AG10803 (cell line): ENCODE measurements around the gene PPP6R1.
A peak's percentile ranks its signal among the peaks of the same experiment; 100 is the strongest.

Experiments
- DNase-seq: peaks from one replicate; pipeline ENCODE4 v3.0.0; 2010; ENCODE audit warnings: low read depth
- H3K4me3 ChIP-seq: 2 replicates; pipeline ENCODE4 v1.5.1; 2011; ENCODE audit warnings: mild to moderate bottlenecking, low read length, control low read depth
- TF ChIP-seq, protein P1 (sequence below): conservative IDR thresholded peaks from 2 replicates; pipeline ENCODE4 v1.5.1; 2011; ENCODE audit warnings: mild to moderate bottlenecking, low read length, control low read depth, inconsistent platforms

The PPP6R1 gene

DNA sequence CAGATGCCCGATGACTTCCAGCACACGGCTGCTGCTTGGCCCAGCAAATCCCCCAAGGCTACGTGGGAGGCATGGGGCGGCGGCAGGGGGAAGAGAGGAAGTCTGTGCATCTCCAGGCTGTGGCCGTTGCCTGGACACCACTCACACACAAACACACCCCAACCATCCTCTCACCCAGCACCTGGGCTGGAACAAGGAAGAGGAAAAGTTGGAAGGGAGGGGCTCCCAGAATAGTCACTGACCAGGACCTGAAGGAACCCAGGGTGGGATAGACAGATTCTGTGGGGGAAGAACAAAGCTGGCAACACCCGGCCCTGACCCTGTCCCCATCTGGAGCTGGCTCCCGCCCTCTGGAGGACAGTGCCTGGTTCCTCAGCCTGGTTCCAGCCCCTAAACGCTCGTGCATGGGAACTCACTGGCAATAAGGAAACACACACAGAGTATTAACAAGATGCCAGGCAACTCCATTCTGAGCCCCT is 11.2 kb downstream of the PPP6R1 start:
- no peak overlapping the region for H3K4me3 ChIP-seq
- DNase-seq: peak; percentile 52
- TF ChIP-seq, protein P1, sequence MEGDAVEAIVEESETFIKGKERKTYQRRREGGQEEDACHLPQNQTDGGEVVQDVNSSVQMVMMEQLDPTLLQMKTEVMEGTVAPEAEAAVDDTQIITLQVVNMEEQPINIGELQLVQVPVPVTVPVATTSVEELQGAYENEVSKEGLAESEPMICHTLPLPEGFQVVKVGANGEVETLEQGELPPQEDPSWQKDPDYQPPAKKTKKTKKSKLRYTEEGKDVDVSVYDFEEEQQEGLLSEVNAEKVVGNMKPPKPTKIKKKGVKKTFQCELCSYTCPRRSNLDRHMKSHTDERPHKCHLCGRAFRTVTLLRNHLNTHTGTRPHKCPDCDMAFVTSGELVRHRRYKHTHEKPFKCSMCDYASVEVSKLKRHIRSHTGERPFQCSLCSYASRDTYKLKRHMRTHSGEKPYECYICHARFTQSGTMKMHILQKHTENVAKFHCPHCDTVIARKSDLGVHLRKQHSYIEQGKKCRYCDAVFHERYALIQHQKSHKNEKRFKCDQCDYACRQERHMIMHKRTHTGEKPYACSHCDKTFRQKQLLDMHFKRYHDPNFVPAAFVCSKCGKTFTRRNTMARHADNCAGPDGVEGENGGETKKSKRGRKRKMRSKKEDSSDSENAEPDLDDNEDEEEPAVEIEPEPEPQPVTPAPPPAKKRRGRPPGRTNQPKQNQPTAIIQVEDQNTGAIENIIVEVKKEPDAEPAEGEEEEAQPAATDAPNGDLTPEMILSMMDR: no peak

DNA sequence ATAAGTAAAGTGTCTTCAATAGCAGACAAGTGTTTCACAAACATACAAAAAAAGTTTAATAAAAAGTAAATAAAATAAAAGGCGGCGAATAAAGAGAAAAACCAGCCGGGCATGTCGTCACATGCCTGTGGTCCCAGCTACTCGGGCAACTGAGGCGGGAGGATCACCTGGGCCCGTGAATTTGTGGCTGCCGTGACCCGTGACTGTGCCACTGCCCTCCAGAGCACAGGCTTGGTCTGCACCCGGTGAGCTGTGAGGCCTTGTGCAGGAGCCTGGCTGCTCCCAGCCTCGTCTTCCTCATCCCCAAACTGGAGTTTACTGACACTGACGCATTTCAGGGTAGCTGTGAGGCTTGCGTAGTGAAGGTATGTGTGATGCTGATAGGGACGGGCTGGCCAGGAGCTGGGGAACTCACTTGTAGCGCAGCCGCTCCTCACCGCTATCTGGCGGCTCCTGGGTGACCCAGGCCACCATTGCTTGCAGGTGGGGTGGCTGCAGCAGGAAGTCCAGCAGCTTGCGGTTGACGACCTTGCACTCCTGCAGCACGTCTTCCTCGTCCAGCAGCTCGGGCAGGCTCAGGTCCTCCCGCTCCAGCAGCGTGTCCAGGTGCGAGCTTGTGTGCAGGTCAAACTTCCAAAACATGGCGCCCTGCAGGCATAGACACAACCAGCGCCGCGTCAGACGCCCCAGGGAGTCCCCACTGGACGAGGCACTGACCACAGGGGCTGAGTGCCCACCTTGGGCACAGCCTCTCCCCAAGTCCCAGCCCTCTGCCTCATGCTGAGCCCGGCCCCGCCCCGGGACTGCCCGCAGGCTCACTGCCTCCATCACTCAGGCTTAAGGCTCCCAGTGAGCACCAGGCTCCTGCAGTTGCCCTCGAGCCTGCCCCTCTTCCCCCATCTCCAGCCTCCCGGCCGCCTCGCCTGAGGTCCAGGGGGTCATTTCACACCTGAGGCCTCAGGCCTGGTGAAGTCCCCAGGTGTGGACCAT is 12.1 kb downstream of the PPP6R1 start:
- TF ChIP-seq, protein P1: no peak
- H3K4me3 ChIP-seq: no peak overlapping the region
- DNase-seq: no peak

- DNase-seq: no peak
- H3K4me3 ChIP-seq: no peak overlapping the region
- TF ChIP-seq, protein P1: no peak
These were observed 13.4 kb downstream of the PPP6R1 start for GRCh38 chr19:55245236-55245904.

GRCh38 chr19:55244004-55244680 is 14.7 kb downstream of the PPP6R1 start:
- TF ChIP-seq, protein P1: no peak
- no peak overlapping the region for H3K4me3 ChIP-seq
- DNase-seq: no peak

- no peak overlapping the region for H3K4me3 ChIP-seq
- DNase-seq: no peak
- TF ChIP-seq, protein P1: no peak
These were observed 16.3 kb downstream of the PPP6R1 start for GRCh38 chr19:55242517-55242916.

DNA sequence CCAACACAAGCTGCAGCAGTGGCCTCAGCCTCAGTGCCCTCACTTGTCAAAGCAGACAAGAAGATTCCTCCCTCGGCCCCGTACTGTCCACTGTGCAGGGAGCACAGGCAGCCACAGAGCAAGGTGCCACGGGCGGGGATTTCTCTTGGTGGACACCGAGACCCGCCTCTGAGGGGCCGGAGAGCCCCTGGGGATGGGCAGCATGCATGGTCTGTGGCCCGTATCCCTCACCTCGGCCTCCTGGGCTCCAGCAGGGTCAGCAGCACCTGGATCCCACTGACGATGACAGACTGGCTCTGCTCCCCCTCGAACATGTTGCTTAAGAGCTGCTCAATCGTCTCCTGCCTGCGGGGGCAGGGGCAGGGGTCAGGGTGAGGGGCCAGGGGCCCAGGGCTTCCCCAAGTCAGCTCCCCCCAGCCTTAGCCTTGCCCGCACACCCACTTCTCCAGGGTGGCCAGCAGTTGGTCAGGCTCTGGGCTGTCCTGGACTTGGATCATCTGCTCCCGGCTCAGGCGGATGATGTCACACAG is 16.8 kb downstream of the PPP6R1 start:
- no peak for DNase-seq
- TF ChIP-seq, protein P1: no peak
- H3K4me3 ChIP-seq: no peak overlapping the region
